ENCODE data around the gene CXCR6.

The CXCR6 gene

DNA sequence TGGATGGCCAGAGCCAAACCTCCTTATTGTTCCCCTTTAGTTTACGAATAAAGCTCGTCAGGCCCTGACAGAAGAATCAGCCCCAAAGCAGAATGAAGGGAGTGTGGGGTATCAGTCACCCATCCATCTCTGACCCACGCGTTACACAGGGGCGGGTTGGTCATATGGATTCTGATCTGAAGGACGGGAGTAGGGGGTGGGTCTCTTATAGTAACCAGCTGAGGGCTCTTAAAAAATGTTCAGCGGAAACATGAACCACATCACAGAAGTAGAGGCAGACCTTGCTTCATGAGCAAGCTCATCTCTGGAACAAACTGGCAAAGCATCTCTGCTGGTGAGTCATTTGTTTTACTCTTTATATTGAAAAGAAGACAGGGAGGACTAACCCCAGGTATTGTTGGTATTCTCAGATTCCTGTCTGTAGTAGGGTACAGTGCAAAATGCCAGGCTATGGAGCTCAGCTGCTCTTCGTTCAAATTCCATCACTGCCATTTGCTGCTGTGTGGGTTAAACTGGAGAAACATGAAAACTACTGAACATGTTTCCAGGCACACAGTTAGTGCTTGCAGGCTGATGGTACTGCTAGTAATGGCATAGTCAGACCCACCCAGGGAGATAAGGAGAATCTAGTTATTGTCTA, at the start of gene CXCR6:
TSS of gene CXCR6 (plus strand) at position 258 of the 640 bp plus-strand sequence. CDS start 3,018 bp downstream, outside the sequence.
- DNase-seq = no peak

DNA sequence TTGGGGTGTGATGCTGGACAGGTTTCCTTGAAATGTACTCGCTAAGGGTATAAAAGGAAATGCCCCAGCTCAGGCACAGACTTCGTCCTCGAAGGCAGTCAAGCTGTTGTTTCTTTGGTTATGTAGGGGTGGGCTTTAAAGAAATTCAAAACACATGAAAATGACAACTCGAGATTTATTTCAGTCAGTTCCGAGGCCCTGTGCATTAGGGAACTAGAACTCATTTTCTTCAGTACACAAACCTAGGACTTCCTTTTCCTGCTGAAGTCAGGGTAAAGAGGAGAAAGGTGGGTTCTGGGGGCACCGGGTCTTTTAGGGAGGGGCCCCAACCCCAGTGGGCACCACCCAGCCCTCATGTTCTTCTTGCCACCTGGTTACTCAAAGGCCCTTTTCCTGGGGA, 49.2 kb upstream of the CXCR6 start:
- no peak for DNase-seq

DNA sequence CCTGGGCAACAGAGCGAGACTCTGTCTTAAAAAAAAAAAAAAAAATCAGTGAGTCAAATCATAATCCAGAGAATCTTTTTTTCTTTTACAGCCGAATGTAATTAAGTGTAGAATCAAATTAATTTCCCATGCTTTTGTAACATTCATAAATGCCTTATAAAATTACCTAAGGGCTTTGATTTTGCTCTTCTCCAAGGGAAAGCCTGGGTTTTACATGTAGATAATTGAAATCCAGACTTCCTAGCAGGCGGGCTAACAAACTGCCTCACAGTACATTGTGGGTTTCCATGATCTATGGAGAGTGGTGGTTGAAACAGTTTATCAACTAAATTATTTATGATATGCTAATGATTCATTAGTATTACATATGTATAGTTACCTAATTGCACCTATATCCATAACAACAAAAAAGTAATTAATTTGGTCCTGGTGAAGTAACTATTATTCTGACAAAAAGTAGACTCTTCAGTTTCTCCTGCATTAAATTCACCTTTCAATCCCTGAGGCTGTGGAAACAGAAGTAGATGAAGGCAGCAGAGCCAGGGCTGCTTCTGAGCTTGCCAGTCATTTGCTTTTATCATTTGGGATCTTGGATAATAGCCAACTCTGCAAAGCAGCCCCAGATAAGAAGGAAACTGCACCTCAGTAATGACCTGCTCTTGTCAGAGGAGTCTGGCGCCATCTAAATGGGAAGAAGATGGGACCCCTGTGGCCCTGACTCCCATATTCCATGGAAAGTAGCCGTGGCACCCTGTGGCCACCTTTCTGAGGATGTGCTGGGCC, 47.4 kb upstream of the CXCR6 start:
- peak; percentile 41 for DNase-seq

DNA sequence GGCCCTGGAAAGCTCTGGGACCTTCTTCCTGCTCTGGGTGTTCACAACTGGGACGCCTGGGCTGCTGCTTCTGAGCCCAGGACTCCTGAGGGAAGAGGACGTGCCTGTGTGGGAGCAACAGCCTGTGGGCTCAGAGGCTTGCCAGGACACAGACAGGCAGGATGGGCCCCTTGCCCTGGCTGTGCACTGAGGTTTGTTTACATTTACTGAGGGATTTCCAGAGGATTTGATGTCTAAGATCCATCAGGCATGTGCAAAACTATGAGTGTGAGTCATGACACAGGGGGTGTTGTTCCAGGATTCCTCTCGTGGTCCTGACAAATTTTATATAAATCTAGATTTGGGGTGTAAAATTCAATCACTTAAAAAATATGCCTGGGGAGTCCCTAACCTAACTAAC, 46.3 kb upstream of the CXCR6 start:
- DNase-seq = no peak

DNA sequence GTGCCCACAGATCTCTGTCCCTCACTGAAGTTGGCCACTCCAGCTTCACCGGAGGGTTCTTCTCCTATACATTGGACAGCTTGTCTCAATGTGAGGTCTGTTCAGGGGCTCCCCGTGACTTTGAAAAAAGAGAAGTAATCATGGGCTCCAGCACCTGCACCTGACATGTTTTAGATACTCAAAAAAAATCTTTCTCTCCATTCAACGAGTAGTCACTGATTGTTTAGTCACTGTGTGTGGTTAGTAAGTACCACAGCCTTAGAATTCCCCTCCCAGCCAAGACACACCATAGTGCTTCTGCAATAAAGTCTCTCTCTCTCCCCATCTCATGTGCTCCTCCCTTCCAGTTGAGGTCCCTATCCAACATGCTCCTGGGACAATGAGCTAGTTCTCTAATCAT, 38.3 kb upstream of the CXCR6 start:
- DNase-seq = no peak

DNA sequence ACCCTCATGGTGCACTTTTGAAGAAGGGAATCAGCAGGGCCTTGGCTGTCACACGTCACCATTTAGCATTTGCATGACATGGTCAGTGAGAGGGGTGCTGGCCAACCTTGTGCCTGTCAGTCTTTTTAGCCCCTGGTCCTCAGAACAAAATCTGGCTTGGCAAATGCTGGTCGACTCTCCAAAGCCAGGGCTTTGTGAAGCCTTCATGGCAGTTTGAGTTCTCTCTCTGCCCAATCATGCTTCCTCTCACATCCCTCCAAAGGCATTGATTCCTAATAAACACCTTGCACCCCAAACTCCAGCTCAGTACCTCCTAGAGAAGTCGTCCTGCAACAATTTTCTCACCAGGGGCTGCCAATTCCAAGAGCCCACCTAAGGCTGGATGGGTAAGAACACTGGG, 37.5 kb upstream of the CXCR6 start:
- DNase-seq = no peak

DNA sequence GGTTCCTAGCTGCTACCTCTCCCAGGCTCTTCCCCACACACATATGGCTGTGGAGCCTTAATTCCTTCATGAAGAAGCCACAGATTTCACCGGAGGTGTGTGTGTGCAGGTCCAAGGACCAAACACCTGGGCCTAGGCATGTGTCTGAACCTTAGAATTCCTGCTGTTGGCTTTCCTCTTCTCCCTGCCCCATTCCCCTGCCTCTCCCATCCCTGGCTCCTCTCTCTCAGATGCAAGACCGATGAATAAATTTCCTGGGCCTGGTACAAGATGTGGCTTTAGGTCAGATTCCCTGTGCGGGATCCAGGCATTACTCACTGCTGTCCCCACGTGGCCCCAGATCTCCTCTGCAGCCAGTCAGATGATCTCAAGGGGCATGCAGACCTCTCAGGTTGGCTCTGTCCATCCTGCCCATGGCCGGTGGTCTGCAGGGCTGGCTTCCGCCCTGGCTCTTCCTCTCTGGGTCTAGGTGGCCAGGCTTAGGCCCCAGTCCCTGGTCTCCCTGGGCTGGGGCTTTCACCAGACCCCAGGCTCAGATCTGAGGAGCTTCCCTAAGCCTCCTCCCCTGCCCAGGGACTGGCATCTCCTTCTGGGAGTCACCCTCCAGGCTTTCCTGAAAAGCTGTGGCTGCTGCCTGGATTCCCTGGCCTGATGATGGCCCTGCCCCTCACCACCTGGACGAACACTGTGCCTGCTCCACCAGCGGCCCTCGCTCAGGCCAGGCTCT, 36.4 kb upstream of the CXCR6 start:
- DNase-seq = no peak

DNA sequence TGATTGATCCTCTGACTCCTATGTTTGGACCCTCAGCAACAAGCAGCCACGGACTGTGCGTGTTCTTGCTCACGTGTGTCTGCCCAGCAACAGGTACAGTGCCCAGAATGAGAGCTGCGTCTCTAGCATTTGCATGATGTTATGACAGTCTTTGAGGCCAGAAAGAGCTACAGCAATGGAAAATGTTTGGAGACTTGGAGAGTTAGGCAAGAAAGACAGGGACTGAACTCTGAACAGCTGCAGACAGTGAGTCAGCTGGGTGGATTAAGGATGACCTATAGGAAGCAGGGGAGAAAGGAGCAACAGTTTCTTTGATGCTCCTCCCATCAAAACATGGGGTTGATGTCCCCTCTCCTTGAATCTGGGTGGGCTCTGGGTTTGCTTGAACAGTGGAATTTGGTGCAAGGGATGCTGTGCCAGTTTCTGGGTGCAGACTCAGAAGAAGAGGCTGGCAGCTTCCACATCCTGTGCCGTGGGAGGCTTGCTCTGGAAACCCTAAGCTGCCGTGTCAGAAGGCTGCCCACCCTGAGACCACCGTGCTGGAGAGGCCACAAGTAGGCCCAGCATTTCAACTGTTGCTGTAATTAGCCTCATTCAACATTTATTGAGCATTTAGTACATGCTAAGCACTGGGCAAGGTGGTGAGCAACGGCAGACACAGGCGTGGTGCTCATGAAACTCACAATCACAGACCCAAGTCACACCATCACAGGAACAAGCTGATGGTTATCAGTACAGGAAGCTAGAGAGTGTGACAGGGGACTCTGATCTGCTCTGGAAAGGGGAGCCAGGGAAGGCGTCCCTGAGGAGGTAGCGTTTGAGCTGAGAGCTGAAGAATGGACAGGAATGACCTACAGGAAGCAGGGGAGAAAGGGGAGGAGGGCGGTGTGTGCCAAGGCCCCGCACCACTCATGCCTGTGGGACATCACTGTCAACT, 35.2 kb upstream of the CXCR6 start:
- no peak for DNase-seq

DNA sequence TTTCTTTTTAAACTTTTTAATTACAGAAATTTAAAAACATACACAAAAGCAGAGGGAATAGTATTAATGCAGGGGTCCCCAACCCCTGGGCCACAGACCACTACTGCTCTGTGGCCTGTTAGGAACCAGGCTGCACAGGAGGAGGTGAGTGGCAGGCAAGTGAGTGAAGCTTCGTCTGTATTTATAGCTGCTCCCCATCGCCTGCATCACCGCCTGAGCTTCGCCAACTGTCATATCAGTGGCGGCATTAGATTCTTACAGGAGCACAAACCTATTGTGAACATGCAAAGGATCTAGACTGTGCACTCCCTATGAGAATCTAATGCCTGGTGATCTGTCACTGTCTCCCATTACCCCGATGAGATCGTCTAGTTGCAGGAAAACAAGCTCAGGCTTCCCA, 34.5 kb upstream of the CXCR6 start:
- no peak for DNase-seq

DNA sequence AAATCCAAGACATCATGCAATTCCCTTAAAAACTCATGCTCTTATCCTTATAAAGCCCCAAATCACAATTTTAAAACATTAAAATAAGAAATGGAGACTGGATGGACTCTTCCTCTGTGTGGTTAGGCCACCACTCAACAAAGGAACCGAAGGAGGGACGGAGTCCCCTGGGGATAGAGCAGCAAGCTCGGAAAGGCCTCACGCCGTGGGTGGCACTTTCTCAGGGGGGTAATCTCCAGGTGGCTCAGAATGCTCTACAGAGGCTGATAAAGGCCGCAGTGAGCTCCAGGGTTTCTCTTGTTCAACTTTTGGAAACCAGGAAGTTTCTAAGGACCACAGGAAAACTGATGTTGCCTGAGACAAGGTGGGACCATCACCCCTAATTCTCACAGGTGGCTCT, 33.7 kb upstream of the CXCR6 start:
- DNase-seq = no peak

DNA sequence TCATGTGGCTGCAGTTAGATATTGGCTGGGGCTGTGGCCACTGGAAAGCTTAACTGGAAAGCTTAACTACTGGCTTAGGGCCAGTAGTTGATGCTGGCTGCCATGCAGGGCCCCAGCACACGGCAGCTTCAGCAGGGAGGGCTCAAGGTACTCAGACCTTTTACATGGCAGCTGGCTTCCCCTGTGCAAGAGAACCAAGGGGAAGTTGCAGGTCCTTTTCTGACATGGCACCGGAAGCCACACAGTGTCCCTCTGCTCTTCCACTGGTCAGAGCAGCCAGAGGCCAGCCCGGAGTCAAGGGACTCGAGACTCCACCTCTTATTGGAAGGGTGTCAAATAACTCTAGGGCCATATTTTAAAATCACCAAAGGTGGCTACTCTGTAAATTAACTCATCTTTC, 32.4 kb upstream of the CXCR6 start:
- no peak for DNase-seq

DNA sequence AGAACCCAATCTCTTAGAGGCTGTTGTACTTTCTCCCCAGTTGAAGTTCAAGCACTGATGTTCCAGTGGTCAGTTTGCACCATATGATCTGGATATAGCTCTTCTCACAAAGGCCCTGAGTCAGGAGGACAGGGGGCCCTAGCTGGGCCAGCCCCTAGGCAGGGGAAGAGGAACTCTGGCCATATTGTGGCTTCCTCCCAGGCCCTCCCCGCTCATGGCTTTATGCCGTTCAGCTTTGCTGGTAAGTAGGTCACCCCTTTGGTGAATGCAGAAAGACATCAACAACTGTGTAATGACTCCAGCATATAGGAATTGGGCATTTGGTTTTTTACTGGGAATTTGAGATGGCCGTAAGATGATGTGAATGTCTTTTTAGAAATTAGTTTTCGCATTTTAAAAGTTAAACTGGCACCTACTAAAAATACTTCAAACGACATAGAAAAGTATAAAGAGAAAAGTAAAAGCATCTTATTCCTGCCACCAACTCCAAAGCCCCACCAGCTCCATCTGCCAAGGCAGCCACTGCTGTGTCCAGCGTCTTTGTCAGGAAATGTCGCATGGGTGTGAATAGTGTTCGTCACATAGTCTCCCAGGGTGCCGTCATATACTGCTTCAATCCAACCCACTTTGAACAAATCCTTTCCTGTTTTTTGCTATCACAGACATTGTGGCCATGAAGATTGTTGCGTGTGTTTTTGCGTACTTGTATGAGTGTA, 31.6 kb upstream of the CXCR6 start:
- no peak for DNase-seq

DNA sequence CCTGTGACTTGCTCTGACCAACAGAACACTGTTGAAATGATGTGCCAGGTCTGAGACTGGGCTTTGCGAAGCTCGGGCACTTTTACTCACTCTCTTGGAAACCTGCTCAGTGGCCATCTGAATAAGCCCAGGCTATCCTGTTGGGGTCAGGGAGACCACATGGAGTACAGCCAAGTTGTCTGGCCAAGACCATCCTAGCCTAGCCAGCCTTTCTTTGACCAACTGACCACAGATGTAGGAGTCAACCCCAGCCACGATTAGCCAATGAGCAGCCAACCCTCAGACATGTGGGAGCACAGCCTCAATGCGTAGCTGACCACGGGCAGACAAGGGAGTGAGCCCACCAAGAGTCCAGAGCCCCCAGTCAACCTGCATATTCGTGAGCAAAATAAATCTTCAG, 30.8 kb upstream of the CXCR6 start:
- DNase-seq = no peak

DNA sequence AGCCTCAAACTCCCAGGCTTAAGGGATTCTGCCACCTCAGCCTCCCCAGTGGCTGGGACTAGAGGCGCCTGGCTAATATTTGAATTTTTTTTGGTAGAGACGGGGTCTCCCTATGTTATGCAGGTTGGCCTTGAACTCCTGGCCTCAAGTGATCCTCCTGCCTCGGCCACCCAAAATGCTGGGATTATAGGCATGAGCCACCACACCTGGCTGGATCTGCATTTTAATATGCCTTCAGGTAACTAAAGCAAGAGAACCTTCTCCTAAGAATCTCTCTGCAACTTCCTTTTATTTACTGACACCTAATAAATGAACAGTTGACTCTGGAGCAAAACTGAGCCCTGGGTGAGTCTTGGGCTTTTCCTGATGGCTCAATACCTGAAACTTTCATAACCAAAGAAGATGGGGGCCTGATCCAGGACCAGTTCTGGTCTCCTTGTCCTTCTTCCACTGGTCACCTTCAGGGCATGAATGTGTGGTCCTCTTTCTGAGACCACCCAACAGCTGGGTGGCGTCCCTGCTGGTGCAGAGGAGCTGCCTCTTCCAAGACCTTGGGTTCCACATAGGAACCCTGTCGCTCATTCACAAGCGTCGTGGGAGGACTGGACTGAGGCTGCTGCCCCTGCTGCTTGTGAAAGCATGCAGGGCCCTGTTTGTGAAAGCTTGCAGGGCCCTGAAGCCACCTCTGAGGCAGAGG, 28.8 kb upstream of the CXCR6 start:
- DNase-seq = no peak

DNA sequence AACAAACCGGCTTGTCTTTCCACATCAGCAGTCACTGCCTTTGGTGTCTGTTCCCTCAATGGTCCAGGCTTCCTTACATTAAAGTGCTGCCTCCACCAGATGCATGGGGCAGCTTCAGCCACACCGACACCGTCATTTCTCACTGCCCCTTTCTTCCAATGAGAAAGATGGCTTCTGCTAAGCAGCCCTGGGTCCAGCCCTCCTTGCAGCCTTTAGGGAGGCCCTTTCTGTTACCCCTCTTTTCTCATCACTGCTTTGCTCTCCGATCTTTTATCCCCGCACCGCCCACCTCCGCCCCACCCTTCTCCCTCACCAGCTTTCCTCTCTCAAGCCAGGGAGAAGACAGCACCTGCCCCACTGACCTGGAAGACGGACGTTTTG, 28.2 kb upstream of the CXCR6 start:
- no peak for DNase-seq

DNA sequence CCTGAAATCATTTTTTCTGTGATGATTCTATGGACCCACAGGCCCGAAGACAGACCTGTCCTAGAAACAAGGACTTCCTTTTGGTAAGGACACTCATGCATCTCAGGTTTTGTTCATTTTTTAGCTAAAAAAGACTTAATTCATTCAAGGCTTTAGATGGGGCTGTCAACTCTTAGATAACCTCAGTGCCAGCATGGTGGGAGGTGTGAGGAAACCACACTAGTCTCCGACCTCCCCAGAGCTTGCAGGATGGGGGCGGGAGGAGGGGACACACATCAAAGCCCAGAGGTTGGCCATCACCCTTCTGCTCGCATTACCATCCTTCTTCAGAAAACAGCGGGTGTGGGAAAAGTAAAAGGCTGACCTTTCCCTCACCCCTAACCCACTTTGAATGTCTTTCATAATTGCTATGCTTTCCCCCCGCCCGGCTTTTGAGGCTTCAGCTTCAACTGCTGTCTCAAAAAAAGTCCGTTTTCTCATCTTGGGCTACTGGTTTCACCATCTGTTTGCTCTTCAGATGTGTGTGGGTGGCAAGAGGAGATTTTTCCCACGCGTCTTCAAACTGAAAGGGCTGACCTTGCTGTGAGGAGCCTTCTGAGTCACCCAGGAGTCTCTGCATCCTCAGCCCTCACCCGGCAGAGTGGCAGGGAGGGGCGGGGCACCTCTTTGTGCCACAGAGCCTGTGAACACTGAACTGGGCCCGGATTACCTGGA, 27.6 kb upstream of the CXCR6 start:
- no peak for DNase-seq

DNA sequence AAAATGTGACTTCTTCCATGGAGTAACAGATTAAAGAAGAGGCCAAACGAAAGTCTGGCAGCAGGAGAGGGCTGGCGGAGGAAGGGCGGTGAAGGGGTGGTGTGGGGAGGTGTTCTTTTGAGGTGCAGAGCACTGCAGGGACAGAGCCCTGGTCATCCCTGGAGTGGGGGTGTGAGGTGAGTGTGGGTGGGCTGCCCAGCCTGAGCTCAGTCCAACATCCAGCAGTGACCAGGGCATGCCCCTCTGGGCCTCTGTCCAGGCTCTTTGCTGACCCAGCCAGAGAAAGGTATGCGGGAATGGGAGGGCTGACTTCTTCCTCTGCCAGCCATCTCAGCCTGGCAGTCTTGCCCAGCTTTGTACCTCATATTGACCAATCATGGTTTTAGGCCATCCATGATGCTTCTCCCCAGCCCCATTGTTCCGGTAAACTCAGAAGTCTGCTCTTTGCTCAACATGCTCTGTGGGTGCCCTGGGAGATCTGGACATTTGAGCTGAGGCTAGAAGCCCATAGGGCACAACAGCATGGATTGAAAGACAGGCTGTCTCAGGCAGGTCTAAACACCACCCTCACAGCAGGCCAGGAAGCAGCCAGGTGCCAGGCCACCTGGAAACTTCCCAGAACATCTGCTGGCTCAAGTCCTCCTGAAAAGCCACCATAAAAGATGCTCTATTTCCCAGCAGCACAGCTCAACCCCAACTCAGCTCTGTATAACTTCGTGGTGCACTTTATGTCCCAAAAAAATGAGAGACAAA, 25.9 kb upstream of the CXCR6 start:
- DNase-seq = peak; percentile 84

DNA sequence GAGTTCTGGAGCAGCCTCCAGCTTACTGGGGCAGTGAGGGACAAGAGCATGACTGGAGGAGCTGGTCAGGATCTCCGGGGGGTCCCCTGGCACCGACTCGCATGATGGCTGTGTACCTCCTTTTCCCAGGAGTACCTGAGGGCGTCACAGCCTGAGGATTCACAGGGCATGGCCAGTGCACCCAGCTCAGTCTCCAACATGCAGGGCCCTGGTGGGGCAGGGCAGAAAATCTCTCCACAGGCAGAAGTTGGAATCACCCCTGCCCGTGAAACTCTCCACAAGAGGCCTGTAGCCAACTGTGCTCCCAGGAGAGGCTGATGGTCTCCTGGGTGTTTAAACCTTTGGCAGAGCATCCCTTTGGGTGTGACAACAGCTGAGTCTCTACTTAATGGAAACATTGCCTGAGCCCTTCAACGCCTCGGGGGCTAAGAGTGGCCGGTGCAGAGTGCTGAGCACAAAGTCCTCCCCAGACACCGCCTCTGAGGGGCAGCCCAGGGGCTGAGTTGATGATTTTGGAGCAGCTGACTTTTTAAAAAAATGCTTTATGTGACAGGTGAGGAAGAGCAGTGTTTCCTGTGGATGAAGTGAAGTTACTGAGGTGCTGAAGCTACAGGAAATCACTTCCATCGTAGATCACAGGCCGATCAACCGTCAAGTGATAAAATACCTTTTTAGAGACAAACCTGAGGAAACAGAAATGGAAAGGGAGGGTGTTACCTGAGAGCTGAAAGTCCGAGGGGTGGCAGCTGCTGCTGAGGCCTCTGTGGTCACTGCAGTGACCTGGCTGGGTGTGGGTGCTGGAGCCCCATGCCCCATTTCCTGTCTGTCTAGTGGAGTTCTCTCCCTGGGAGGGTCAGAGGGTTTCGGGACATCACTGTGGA, 21.9 kb upstream of the CXCR6 start:
- no peak for DNase-seq

DNA sequence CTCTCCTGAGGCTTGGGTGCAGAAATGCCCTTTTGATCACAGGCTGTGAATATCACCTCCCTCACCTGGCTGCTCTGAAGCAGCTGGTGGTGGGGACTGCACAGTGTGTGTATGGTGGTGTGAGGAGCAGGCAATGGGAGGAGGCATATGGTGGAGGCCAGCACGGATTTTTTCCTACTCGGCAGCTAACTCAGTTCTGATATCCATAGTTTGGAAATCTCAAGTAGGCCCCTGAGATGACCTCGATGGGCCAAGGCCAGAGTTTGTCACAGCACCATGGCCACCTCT, 21.3 kb upstream of the CXCR6 start:
- no peak for DNase-seq
